IMR-90 (cell line): Measurements from ENCODE around the gene ARHGAP8. TPM values are rescaled to one million over a fixed set of nuclear protein-coding genes. Genes with fewer than 3 reads are reported as not detected.

Experiments used
- ATAC-seq: fragments of 200-7000 bp; cut with Tn5 transposase; 2 replicates; pipeline ENCODE4 v1.9.1; 2020; ENCODE audit warnings: low read depth, mild to moderate bottlenecking, moderate library complexity
- BruUV-seq: library from RNA; stranded (reverse); fragments of 400-500 nt; replicated peaks from 2 replicates; lab custom pipeline; 2021; lab: Mats Ljungman, UMichigan
- CTCF ChIA-PET: fragments of 300-600 bp; formaldehyde crosslinking; extraction: SDS; loops from one replicate; lab custom pipeline; 2021; ENCODE audit warnings: antibody characterized with exemption; lab: Yijun Ruan, JAX
- POLR2A ChIA-PET: fragments of 300-600 bp; sonication (Branson Sonifier 250); formaldehyde crosslinking; loops from one replicate; lab custom pipeline; 2022; ENCODE audit warnings: antibody characterized with exemption; ENCODE audit not compliant: unreplicated experiment; lab: Charles Lee
- DNase-seq: peaks from one replicate; pipeline ENCODE4 v3.0.0; 2013
- H2AFZ ChIP-seq: replicated peaks from 2 replicates; pipeline ENCODE3; 2013; ENCODE audit warnings: low read length, mild to moderate bottlenecking; ENCODE audit not compliant: poor library complexity
- H2AK5ac ChIP-seq: 2 replicates; pipeline ENCODE4 v1.6.1; 2013; ENCODE audit warnings: low read depth, low read length, inconsistent platforms
- H2AK9ac ChIP-seq: replicated peaks from 2 replicates; pipeline ENCODE3; 2013; ENCODE audit warnings: mild to moderate bottlenecking, low read depth, low read length, moderate library complexity; ENCODE audit not compliant: poor library complexity
- H2BK120ac ChIP-seq: 2 replicates; pipeline ENCODE4 v1.6.1; 2013; ENCODE audit warnings: low read depth, low read length, inconsistent platforms
- H2BK15ac ChIP-seq: 3 replicates; pipeline ENCODE4 v1.6.1; 2013; ENCODE audit warnings: low read depth, low read length, inconsistent platforms
- H2BK20ac ChIP-seq: 2 replicates; pipeline ENCODE4 v1.6.1; 2013; ENCODE audit warnings: low read depth, mild to moderate bottlenecking, inconsistent platforms, low read length, moderate library complexity
- H2BK5ac ChIP-seq: 2 replicates; pipeline ENCODE4 v1.6.1; 2013; ENCODE audit warnings: mild to moderate bottlenecking, low read depth, low read length, inconsistent platforms; ENCODE audit not compliant: poor library complexity, severe bottlenecking
- H3K14ac ChIP-seq: replicated peaks from 2 replicates; pipeline ENCODE4 v1.6.1; 2013; ENCODE audit warnings: low read depth, low read length, inconsistent platforms
- H3K18ac ChIP-seq: 2 replicates; pipeline ENCODE4 v1.6.1; 2013; ENCODE audit warnings: low read depth, low read length, control low read depth
- H3K23ac ChIP-seq: 2 replicates; pipeline ENCODE4 v1.6.1; 2013; ENCODE audit warnings: low read depth, low read length, inconsistent platforms
- H3K27ac ChIP-seq: 2 replicates; pipeline ENCODE4 v1.5.1; 2013; ENCODE audit warnings: mild to moderate bottlenecking, control low read depth, low read length; ENCODE audit not compliant: insufficient read depth
- H3K27me3 ChIP-seq: 2 replicates; pipeline ENCODE4 v1.6.1; 2013; ENCODE audit warnings: low read length; ENCODE audit not compliant: control insufficient read depth, insufficient read depth
- H3K36me3 ChIP-seq: 2 replicates; pipeline ENCODE4 v1.6.1; 2013; ENCODE audit warnings: low read length, mixed read lengths; ENCODE audit not compliant: control insufficient read depth, insufficient read depth
- H3K4ac ChIP-seq: 2 replicates; pipeline ENCODE4 v1.6.1; 2013; ENCODE audit warnings: low read depth, low read length, inconsistent platforms
- H3K4me1 ChIP-seq: 2 replicates; pipeline ENCODE4 v1.6.1; 2013; ENCODE audit warnings: low read length, mixed read lengths; ENCODE audit not compliant: control insufficient read depth, insufficient read depth
- H3K4me2 ChIP-seq: 2 replicates; pipeline ENCODE4 v1.6.1; 2013; ENCODE audit warnings: low read depth, mild to moderate bottlenecking, control low read depth, low read length, moderate library complexity
- H3K4me3 ChIP-seq: 2 replicates; pipeline ENCODE4 v1.5.1; 2013; ENCODE audit warnings: low read depth, mild to moderate bottlenecking, control low read depth, low read length, moderate library complexity; ENCODE audit not compliant: insufficient read depth
- H3K56ac ChIP-seq: 2 replicates; pipeline ENCODE4 v1.6.1; 2013; ENCODE audit warnings: low read length, inconsistent platforms; ENCODE audit not compliant: insufficient read depth; ENCODE audit errors: extremely low read depth
- H3K79me1 ChIP-seq, 2 experiments: 2 replicates each; pipeline ENCODE4 v1.6.1; 2013; ENCODE audit warnings: low read length in 2 of 2, inconsistent platforms in 1 of 2, low read depth in 1 of 2
- H3K9ac ChIP-seq: 2 replicates; pipeline ENCODE4 v1.6.1; 2013; ENCODE audit warnings: low read depth, low read length, control low read depth
- H3K9me1 ChIP-seq: 2 replicates; pipeline ENCODE4 v1.6.1; 2013; ENCODE audit warnings: low read length, inconsistent platforms; ENCODE audit not compliant: insufficient read depth
- H3K9me3 ChIP-seq: 2 replicates; pipeline ENCODE4 v1.6.1; 2013; ENCODE audit warnings: low read length; ENCODE audit not compliant: control insufficient read depth, insufficient read depth
- H4K20me1 ChIP-seq: 2 replicates; pipeline ENCODE4 v1.6.1; 2013; ENCODE audit warnings: low read length, inconsistent platforms; ENCODE audit not compliant: insufficient read depth
- H4K5ac ChIP-seq: 2 replicates; pipeline ENCODE4 v1.6.1; 2013; ENCODE audit warnings: mild to moderate bottlenecking, low read depth, low read length, control low read depth
- H4K8ac ChIP-seq, 2 experiments: 2 replicates each; pipeline ENCODE4 v1.6.1; 2013; ENCODE audit warnings: low read depth in 2 of 2, low read length in 2 of 2, control low read depth in 1 of 2, inconsistent platforms in 1 of 2
- H4K91ac ChIP-seq: 2 replicates; pipeline ENCODE4 v1.6.1; 2013; ENCODE audit warnings: low read depth, low read length, inconsistent platforms; ENCODE audit not compliant: insufficient read depth
- BHLHE40 ChIP-seq: fragments of 150-350 bp; IDR thresholded peaks from 2 replicates; pipeline ENCODE4 v1.6.1; 2016; ENCODE audit warnings: mild to moderate bottlenecking, low read depth, low read length
- MXI1 ChIP-seq: IDR thresholded peaks from 2 replicates; pipeline ENCODE4 v1.6.1; 2012; ENCODE audit warnings: low read depth, mild to moderate bottlenecking, low read length, moderate library complexity, borderline replicate concordance
- NFE2L2 ChIP-seq: fragments of 150-350 bp; IDR thresholded peaks from 2 replicates; pipeline ENCODE4 v1.6.1; 2016; ENCODE audit warnings: low read depth, mild to moderate bottlenecking, low read length
- RAD21 ChIP-seq: IDR thresholded peaks from 2 replicates; pipeline ENCODE4 v1.6.1; 2012; ENCODE audit warnings: low read length, improper control_type of control experiment
- RCOR1 ChIP-seq: IDR thresholded peaks from 2 replicates; pipeline ENCODE4 v1.6.1; 2012; ENCODE audit warnings: mild to moderate bottlenecking, low read length, improper control_type of control experiment; ENCODE audit not compliant: insufficient replicate concordance
- RFX5 ChIP-seq: IDR thresholded peaks from 2 replicates; pipeline ENCODE4 v1.8.0; 2012; ENCODE audit warnings: low read depth, mild to moderate bottlenecking, low read length, moderate library complexity
- USF2 ChIP-seq: fragments of 150-350 bp; IDR thresholded peaks from 2 replicates; pipeline ENCODE4 v1.6.1; 2017; ENCODE audit warnings: mild to moderate bottlenecking, antibody characterized with exemption, low read length, low read depth
- WGBS, 2 experiments: methylation state at CpG; one replicate each; pipeline versions ENCODE4 v1.1.5 to v1.1.7; 2013; ENCODE audit warnings: missing lambda C conversion rate in 2 of 2; ENCODE audit not compliant: insufficient read length in 1 of 2; ENCODE audit errors: extremely low coverage in 2 of 2; 5-methylcytosine and 5-hydroxymethylcytosine counted together
- dilution Hi-C: fragments of 300-500 bp; cut with HindIII; formaldehyde crosslinking; loops from one replicate; pipeline ENCODE4 v1.14.3; 2018; ENCODE audit warnings: low sequenced_read_pairs; ENCODE audit not compliant: unreplicated experiment
- in situ Hi-C: fragments of 300-500 bp; cut with MboI; formaldehyde crosslinking; loops from 3 replicates; pipeline ENCODE4 v1.14.3; 2019; ENCODE audit warnings: low sequenced_read_pairs, inconsistent platforms, mixed read lengths
- intact Hi-C: fragments of 100-400 bp; cut with micrococcal nuclease; formaldehyde crosslinking; loops from 2 replicates; pipeline ENCODE4 v1.10.0; 2022
- polyA plus RNA-seq, 3 experiments: library from polyadenylated mRNA; depleted of rRNA; stranded (reverse); fragments of >200 nt; gene quantifications; 2 replicates each; pipeline ENCODE4 v1.2.3, GENCODE V29; 2012; ENCODE audit warnings: low replicate concordance in 1 of 3
- total RNA-seq: library from RNA; depleted of rRNA; stranded (reverse); fragments of >200 nt; gene quantifications from 2 replicates; pipeline ENCODE4 v1.2.3, GENCODE V29; 2012

Gene ARHGAP8
- total and polyA plus RNA-seq, 2 of the 4 experiments (the other 2 are of a cell fraction): 0.18 to 0.21 TPM

- Histone ChIP-seq H3K4me2 (no peak overlapping the region), H4K20me1 (no peaks in the 10 kb centered on the region), H2BK15ac (no peak overlapping the region), H3K4me3 (no peak overlapping the region), H3K36me3 (no peaks in the 10 kb centered on the region), H3K14ac (no peak overlapping the region), H2AK5ac (no peak overlapping the region), H4K8ac (no peak overlapping the region), H3K9ac (no peak overlapping the region), H3K9me3 (peaks cover 5% of the 10 kb centered on the region; the same call in 1 of the 2 replicates), H2BK120ac (no peak overlapping the region), H3K56ac (no peak overlapping the region), H3K4me1 (no peaks in the 10 kb centered on the region), H3K27me3 (peaks cover 17% of the 10 kb centered on the region), H4K91ac (no peak overlapping the region), H3K23ac (no peak overlapping the region), H3K27ac (no peak overlapping the region), H3K18ac (no peak overlapping the region), H4K5ac (no peak overlapping the region), H3K4ac (no peak overlapping the region), H3K79me1 (no peaks in the 10 kb centered on the region), H2AK9ac (no peak overlapping the region), H2AFZ (no peak overlapping the region), H3K9me1 (no peaks in the 10 kb centered on the region), H2BK20ac (no peak overlapping the region), H2BK5ac (no peak overlapping the region)
- no peak for TF ChIP-seq BHLHE40
- no peak for TF ChIP-seq RAD21
- TF ChIP-seq USF2: no peak
- no peak for TF ChIP-seq NFE2L2
- no peak for TF ChIP-seq MXI1
- no peak for TF ChIP-seq RFX5
- no peak for TF ChIP-seq RCOR1
- 80% methylated on average over 1 of the region's 15 CpGs; no CpG with 5 or more reads in 1 of the 2 experiments for whole genome bisulfite sequencing, 2 experiments
- ChIA-PET POLR2A (no interaction called here), CTCF (no interaction called here)
- DNase-seq (no peak), ATAC-seq (no peak)
- dilution Hi-C loops (no loop called here), in situ Hi-C loops (no loop called here), intact Hi-C loops (no loop called here)
- BruUV-seq: no TSS peak
Measured at GRCh38 chr22:44837481-44837880, 85.1 kb downstream of the ARHGAP8 start.
